SK-N-SH treated with all-trans-retinoic acid at 6 μM for 48 hours (cell line): ENCODE measurements around the gene MLST8.

Experiments
- ATAC-seq: fragments of 200-7000 bp; cut with Tn5 transposase; 3 replicates; pipeline ENCODE4 v1.9.1; 2020; ENCODE audit warnings: mild to moderate bottlenecking, moderate library complexity
- ARNTL ChIP-seq: fragments of 450-650 bp; formaldehyde crosslinking; IDR thresholded peaks from 2 replicates; pipeline ENCODE4 v1.5.0; 2020; ENCODE audit warnings: low read depth, mild to moderate bottlenecking, moderate library complexity, borderline replicate concordance
- CREB5 ChIP-seq: fragments of 250-450 bp; sonication (Bioruptor Pico); IDR thresholded peaks from 2 replicates; pipeline ENCODE4 v1.5.1; 2020; ENCODE audit warnings: low read depth, mild to moderate bottlenecking, moderate library complexity
- CSDC2 ChIP-seq: fragments of 250-450 bp; sonication (Bioruptor Pico); IDR thresholded peaks from 2 replicates; pipeline ENCODE4 v1.5.0; 2020; ENCODE audit warnings: mild to moderate bottlenecking, moderate library complexity
- CSRNP3 ChIP-seq: fragments of 250-450 bp; sonication (Bioruptor Pico); IDR thresholded peaks from 2 replicates; pipeline ENCODE4 v1.5.1; 2021; ENCODE audit warnings: mild to moderate bottlenecking, moderate library complexity
- ESRRG ChIP-seq: fragments of 250-450 bp; sonication (Bioruptor Pico); IDR thresholded peaks from 2 replicates; pipeline ENCODE4 v1.6.1; 2021; ENCODE audit warnings: mild to moderate bottlenecking
- GLIS3 ChIP-seq: fragments of 250-450 bp; sonication (Bioruptor Pico); IDR thresholded peaks from 2 replicates; pipeline ENCODE4 v1.5.0; 2020; ENCODE audit warnings: mild to moderate bottlenecking, moderate library complexity
- ISL1 ChIP-seq: fragments of 250-450 bp; sonication (Bioruptor Pico); IDR thresholded peaks from 2 replicates; pipeline ENCODE4 v2.1.2; 2022; ENCODE audit warnings: mild to moderate bottlenecking, moderate library complexity
- OSR1 ChIP-seq: fragments of 250-450 bp; sonication (Bioruptor Pico); IDR thresholded peaks from 2 replicates; pipeline ENCODE4 v1.8.0; 2022; ENCODE audit warnings: moderate library complexity, mild to moderate bottlenecking, inconsistent platforms
- PATZ1 ChIP-seq: fragments of 250-450 bp; sonication (Bioruptor Pico); IDR thresholded peaks from 2 replicates; pipeline ENCODE4 v1.8.0; 2020; ENCODE audit warnings: mild to moderate bottlenecking, moderate library complexity, borderline replicate concordance
- POU6F1 ChIP-seq: fragments of 250-450 bp; sonication (Bioruptor Pico); IDR thresholded peaks from 2 replicates; pipeline ENCODE4 v1.8.0; 2021; ENCODE audit warnings: low read depth, mild to moderate bottlenecking, moderate library complexity, borderline replicate concordance
- PPARA ChIP-seq: fragments of 250-450 bp; sonication (Bioruptor Pico); IDR thresholded peaks from 2 replicates; pipeline ENCODE4 v1.5.0; 2020; ENCODE audit warnings: mild to moderate bottlenecking, borderline replicate concordance
- RARB ChIP-seq: fragments of 250-450 bp; sonication (Bioruptor Pico); IDR thresholded peaks from 2 replicates; pipeline ENCODE4 v1.8.0; 2021; ENCODE audit warnings: mild to moderate bottlenecking, moderate library complexity
- SNAI2 ChIP-seq: fragments of 250-450 bp; sonication (Bioruptor Pico); IDR thresholded peaks from 2 replicates; pipeline ENCODE4 v1.5.0; 2020; ENCODE audit warnings: mild to moderate bottlenecking, moderate library complexity
- TOX ChIP-seq: fragments of 250-450 bp; sonication (Bioruptor Pico); IDR thresholded peaks from 2 replicates; pipeline ENCODE4 v1.8.0; 2021; ENCODE audit warnings: mild to moderate bottlenecking, moderate library complexity, borderline replicate concordance
- TSHZ2 ChIP-seq: fragments of 250-450 bp; sonication (Bioruptor Pico); IDR thresholded peaks from 2 replicates; pipeline ENCODE4 v1.5.0; 2020; ENCODE audit warnings: mild to moderate bottlenecking, moderate library complexity
- ZC3H10 ChIP-seq: fragments of 250-450 bp; sonication (Bioruptor Pico); IDR thresholded peaks from 2 replicates; pipeline ENCODE4 v1.5.1; 2021; ENCODE audit warnings: mild to moderate bottlenecking, moderate library complexity
- ZFP3 ChIP-seq: fragments of 250-450 bp; sonication (Bioruptor Pico); IDR thresholded peaks from 2 replicates; pipeline ENCODE4 v1.5.0; 2020; ENCODE audit warnings: mild to moderate bottlenecking, moderate library complexity
- ZFP30 ChIP-seq: fragments of 450-650 bp; formaldehyde crosslinking; IDR thresholded peaks from 2 replicates; pipeline ENCODE4 v1.5.0; 2022; ENCODE audit warnings: mild to moderate bottlenecking, moderate library complexity
- ZNF565 ChIP-seq: fragments of 450-650 bp; formaldehyde crosslinking; conservative IDR thresholded peaks from 2 replicates; pipeline ENCODE4 v1.5.0; 2020; ENCODE audit warnings: low read depth, mild to moderate bottlenecking, moderate library complexity

The MLST8 gene

GRCh38 chr16:2179107-2179501 is 26.1 kb upstream of the MLST8 start:
- no peak for ATAC-seq
- TF ChIP-seq SNAI2 (CRISPR knock-in tag) = no peak

GRCh38 chr16:2179576-2179975 is 25.7 kb upstream of the MLST8 start:
- TF ChIP-seq CREB5 (CRISPR knock-in tag) (no peak), PATZ1 (no peak), GLIS3 (no peak), POU6F1 (no peak), OSR1 (CRISPR knock-in tag) (no peak)
- no peak for ATAC-seq

GRCh38 chr16:2180461-2180860 is 24.8 kb upstream of the MLST8 start:
- no peak for TF ChIP-seq ISL1 (CRISPR knock-in tag)
- no peak for TF ChIP-seq SNAI2 (CRISPR knock-in tag)
- no peak for TF ChIP-seq ZFP30 (CRISPR knock-in tag)
- TF ChIP-seq POU6F1 = no peak
- no peak for TF ChIP-seq ARNTL (CRISPR knock-in tag)
- TF ChIP-seq RARB (CRISPR knock-in tag) = no peak
- TF ChIP-seq ZNF565 = no peak
- TF ChIP-seq CSDC2 = no peak
- TF ChIP-seq GLIS3 = no peak
- TF ChIP-seq PPARA = no peak
- TF ChIP-seq TOX (CRISPR knock-in tag) = no peak
- TF ChIP-seq TSHZ2 (CRISPR knock-in tag) = no peak
- TF ChIP-seq ESRRG (CRISPR knock-in tag) = no peak
- TF ChIP-seq PATZ1 = no peak
- no peak for TF ChIP-seq ZC3H10 (CRISPR knock-in tag)
- TF ChIP-seq ZFP3 (CRISPR knock-in tag) = no peak
- TF ChIP-seq CSRNP3 (CRISPR knock-in tag) = no peak
- ATAC-seq = no peak
